Measurements from ENCODE around the gene GRIP1. TPM values are rescaled to one million over a fixed set of nuclear protein-coding genes. Genes with fewer than 3 reads are reported as not detected.
A peak's percentile ranks its signal among the peaks of the same experiment; 100 is the strongest.

GRIP1 gene
- total and polyA plus RNA-seq, 10 of the 15 experiments (the other 5 are each of a cell fraction or from before 2014, with no cell fraction given), result 0.05 to 0.85 (median 0.50) TPM; not detected in 7

DNA sequence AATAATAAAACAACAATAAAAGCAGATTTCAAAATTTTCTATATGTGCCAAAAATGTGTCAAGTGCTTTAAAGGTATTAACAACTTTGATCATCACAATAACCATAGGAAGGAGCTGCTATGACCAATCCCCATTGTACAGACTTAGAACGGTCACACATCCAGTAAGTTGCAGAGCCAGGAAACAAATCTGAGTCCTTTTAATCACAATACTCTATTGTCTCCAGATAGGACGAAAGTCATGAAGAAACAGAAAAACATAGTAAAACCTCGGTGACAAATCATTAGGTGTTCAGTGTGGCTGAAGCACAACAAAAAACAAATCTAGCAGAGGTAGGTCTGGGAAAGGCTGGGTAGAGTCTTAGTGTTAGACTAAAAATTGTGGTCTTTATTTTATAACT lies 178.8 kb downstream of the GRIP1 start:
- in situ Hi-C loops (cut with MboI) (no loop called here), intact Hi-C loops (cut with micrococcal nuclease; ENCODE audit: unreplicated experiment) (no loop called here)
- Histone ChIP-seq H3K4me1 (ENCODE audit: control insufficient read depth, insufficient read depth, low read length) (no peaks in the 10 kb centered on the region; the same call in none of the 2 replicates), H3K4me3 (no peak overlapping the region), H4K20me1 (ENCODE audit: control insufficient read depth, insufficient read depth) (no peaks in the 10 kb centered on the region), H3K9ac (ENCODE audit: control insufficient read depth, insufficient read depth, low read length) (no peak overlapping the region), H3K9me3 (replicated peaks; ENCODE audit: control insufficient read depth, insufficient read depth, low read length) (no peaks in the 10 kb centered on the region), H2AFZ (ENCODE audit: control insufficient read depth, low read depth, low read length) (no peak overlapping the region; the same call in 1 of the 2 replicates), H3K27me3 (replicated peaks in 1 of 2; ENCODE audit: control insufficient read depth in 2 of 2, insufficient read depth in 2 of 2, low read length in 1 of 2) (no peaks in the 10 kb centered on the region), H3K79me2 (ENCODE audit: control insufficient read depth, insufficient read depth, low read length) (no peaks in the 10 kb centered on the region), H3K4me2 (ENCODE audit: control insufficient read depth, insufficient read depth) (no peak overlapping the region), H3K36me3 (ENCODE audit: control insufficient read depth in 2 of 2, insufficient read depth in 2 of 2, low read length in 1 of 2) (no peaks in the 10 kb centered on the region), H3K27ac (ENCODE audit: control insufficient read depth, insufficient read depth) (peak overlapping the region; percentile 21; the same call in 1 of the 2 replicates)
- DNase-seq (ENCODE audit: low read depth, low spot score), result no peak
- BruUV-seq (replicated peaks), result no TSS peak
- CTCF ChIA-PET, result no interaction called here
- SMC1A ChIA-PET (ENCODE audit: uncharacterized antibody, unreplicated experiment), result interaction anchor here (1.6 kb wide), 1 partner anchor 10 kb away, joined by 3 read pairs; no protein-coding TSS in a partner anchor
- no peak for FAIRE-seq
- no peak for ATAC-seq
- RAD21 ChIA-PET (ENCODE audit: unreplicated experiment), result no interaction called here
- POLR2A ChIA-PET, result no interaction called here
- WGBS (ENCODE audit: insufficient coverage, insufficient replicate concordance, low lambda C conversion rate, missing lambda C conversion rate), result 31% methylated on average over 3 of the region's 3 CpGs
- TF ChIP-seq CTCF (IDR thresholded peaks at IDR 0.05 in 2 of 3, conservative IDR thresholded peaks at IDR 0.05 in 1 of 3; ENCODE audit: control insufficient read depth in 2 of 3, extremely low read depth in 1 of 3, insufficient read depth in 1 of 3, low read depth in 3 of 3, low read length in 3 of 3), result no peak
- TF ChIP-seq PAX8 (IDR thresholded peaks at IDR 0.05), result no peak
- no peak for TF ChIP-seq ATF2 (IDR thresholded peaks at IDR 0.05; ENCODE audit: low read length)
- no peak for TF ChIP-seq E2F4 (IDR thresholded peaks at IDR 0.05; ENCODE audit: low read depth, low read length)
- TF ChIP-seq, protein P1, sequence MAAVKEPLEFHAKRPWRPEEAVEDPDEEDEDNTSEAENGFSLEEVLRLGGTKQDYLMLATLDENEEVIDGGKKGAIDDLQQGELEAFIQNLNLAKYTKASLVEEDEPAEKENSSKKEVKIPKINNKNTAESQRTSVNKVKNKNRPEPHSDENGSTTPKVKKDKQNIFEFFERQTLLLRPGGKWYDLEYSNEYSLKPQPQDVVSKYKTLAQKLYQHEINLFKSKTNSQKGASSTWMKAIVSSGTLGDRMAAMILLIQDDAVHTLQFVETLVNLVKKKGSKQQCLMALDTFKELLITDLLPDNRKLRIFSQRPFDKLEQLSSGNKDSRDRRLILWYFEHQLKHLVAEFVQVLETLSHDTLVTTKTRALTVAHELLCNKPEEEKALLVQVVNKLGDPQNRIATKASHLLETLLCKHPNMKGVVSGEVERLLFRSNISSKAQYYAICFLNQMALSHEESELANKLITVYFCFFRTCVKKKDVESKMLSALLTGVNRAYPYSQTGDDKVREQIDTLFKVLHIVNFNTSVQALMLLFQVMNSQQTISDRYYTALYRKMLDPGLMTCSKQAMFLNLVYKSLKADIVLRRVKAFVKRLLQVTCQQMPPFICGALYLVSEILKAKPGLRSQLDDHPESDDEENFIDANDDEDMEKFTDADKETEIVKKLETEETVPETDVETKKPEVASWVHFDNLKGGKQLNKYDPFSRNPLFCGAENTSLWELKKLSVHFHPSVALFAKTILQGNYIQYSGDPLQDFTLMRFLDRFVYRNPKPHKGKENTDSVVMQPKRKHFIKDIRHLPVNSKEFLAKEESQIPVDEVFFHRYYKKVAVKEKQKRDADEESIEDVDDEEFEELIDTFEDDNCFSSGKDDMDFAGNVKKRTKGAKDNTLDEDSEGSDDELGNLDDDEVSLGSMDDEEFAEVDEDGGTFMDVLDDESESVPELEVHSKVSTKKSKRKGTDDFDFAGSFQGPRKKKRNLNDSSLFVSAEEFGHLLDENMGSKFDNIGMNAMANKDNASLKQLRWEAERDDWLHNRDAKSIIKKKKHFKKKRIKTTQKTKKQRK (IDR thresholded peaks at IDR 0.05; ENCODE audit: low read depth, low read length), result no peak
- no peak for TF ChIP-seq CEBPB (IDR thresholded peaks at IDR 0.05; ENCODE audit: borderline replicate concordance in 1 of 2, low read depth in 2 of 2, low read length in 2 of 2)
- no peak for TF ChIP-seq TCF3 (IDR thresholded peaks at IDR 0.05; ENCODE audit: borderline replicate concordance, insufficient read depth, low read depth, low read length)
- no peak for TF ChIP-seq STAT1 (conservative IDR thresholded peaks at IDR 0.05)
- no peak for TF ChIP-seq POLR2AphosphoS5 (IDR thresholded peaks at IDR 0.05; ENCODE audit: low read length)
- TF ChIP-seq FOXM1 (IDR thresholded peaks at IDR 0.05; ENCODE audit: low read depth, low read length), result no peak
- no peak for TF ChIP-seq ZNF207 (IDR thresholded peaks at IDR 0.05; ENCODE audit: borderline replicate concordance)
- no peak for TF ChIP-seq EZH2 (IDR thresholded peaks at IDR 0.05; ENCODE audit: borderline replicate concordance, control insufficient read depth, low read depth, low read length)
- TF ChIP-seq, protein P2, sequence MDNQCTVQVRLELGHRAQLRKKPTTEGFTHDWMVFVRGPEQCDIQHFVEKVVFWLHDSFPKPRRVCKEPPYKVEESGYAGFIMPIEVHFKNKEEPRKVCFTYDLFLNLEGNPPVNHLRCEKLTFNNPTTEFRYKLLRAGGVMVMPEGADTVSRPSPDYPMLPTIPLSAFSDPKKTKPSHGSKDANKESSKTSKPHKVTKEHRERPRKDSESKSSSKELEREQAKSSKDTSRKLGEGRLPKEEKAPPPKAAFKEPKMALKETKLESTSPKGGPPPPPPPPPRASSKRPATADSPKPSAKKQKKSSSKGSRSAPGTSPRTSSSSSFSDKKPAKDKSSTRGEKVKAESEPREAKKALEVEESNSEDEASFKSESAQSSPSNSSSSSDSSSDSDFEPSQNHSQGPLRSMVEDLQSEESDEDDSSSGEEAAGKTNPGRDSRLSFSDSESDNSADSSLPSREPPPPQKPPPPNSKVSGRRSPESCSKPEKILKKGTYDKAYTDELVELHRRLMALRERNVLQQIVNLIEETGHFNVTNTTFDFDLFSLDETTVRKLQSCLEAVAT (IDR thresholded peaks at IDR 0.05), result no peak
- TF ChIP-seq PAX5 (IDR thresholded peaks at IDR 0.05; ENCODE audit: borderline replicate concordance, low read depth, low read length), result no peak

Measured in GM12878 (cell line).